A549 (cell line): Measurements from ENCODE around the gene CX3CR1.

Source experiments
- CEBPB ChIP-seq, 2 experiments: fragments of >200 bp in 1 of 2; sonication (Bioruptor Twin) in 1 of 2; formaldehyde crosslinking in 1 of 2; IDR thresholded peaks; 2 replicates each; pipeline ENCODE4 v1.6.1; 2012 to 2016
- CTCF ChIP-seq: fragments of >200 bp; sonication (Bioruptor Twin); formaldehyde crosslinking; IDR thresholded peaks from 3 replicates; pipeline ENCODE4 v1.5.1; 2016
- HOXA7 ChIP-seq: fragments of 250-450 bp; sonication (Bioruptor Pico); IDR thresholded peaks from 2 replicates; pipeline ENCODE4 v1.5.0; 2020; ENCODE audit warnings: mild to moderate bottlenecking, moderate library complexity
- JUN ChIP-seq, 2 experiments: fragments of >200 bp; sonication (Bioruptor Twin); formaldehyde crosslinking; IDR thresholded peaks; 2 replicates in 1 of 2; 3 replicates in 1 of 2; pipeline ENCODE4 v1.6.1; 2016 to 2017
- MAX ChIP-seq: IDR thresholded peaks from 2 replicates; pipeline ENCODE4 v1.6.1; 2012
- MAZ ChIP-seq: fragments of 150-350 bp; IDR thresholded peaks from 2 replicates; pipeline ENCODE4 v1.6.1; 2014; ENCODE audit warnings: antibody characterized with exemption, low read depth, low read length, borderline replicate concordance
- NR3C1 ChIP-seq: fragments of >200 bp; sonication (Bioruptor Twin); formaldehyde crosslinking; IDR thresholded peaks from 3 replicates; pipeline ENCODE4 v1.6.1; 2017
- PBX3 ChIP-seq: IDR thresholded peaks from 2 replicates; pipeline ENCODE4 v1.6.1; 2012
- POLR2A ChIP-seq: IDR thresholded peaks from 2 replicates; pipeline ENCODE4 v1.6.1; 2012; ENCODE audit warnings: mild to moderate bottlenecking, low read length
- RFX5 ChIP-seq: fragments of 450-650 bp; IDR thresholded peaks from 2 replicates; pipeline ENCODE4 v1.7.1; 2014; ENCODE audit warnings: antibody characterized with exemption, mild to moderate bottlenecking, moderate library complexity

- TF ChIP-seq RFX5, result no peak
- TF ChIP-seq CTCF, result no peak
- no peak for TF ChIP-seq MAX
- TF ChIP-seq POLR2A, result no peak
- TF ChIP-seq PBX3, result no peak
- TF ChIP-seq JUN (IDR thresholded peaks at IDR 0.05), result no peak
- TF ChIP-seq HOXA7 (CRISPR knock-in tag), result no peak
- no peak for TF ChIP-seq CEBPB (IDR thresholded peaks at IDR 0.05)
- no peak for TF ChIP-seq MAZ
- TF ChIP-seq NR3C1, result no peak
Measured at GRCh38 chr3:39325236-39325635, 45.4 kb upstream of the CX3CR1 start.
